Sigmoid colon (tissue), 7 donors: ENCODE measurements around the gene CDIP1. TPM values are rescaled to one million over a fixed set of nuclear protein-coding genes. Genes with fewer than 3 reads are reported as not detected.

Experiments
- DNase-seq: peaks from one replicate; pipeline ENCODE4 v3.0.0-alpha.2; 2019
- H3K27ac ChIP-seq, 4 donors: fragments of 200-600 bp; sonication (generic); one replicate each; pipeline ENCODE4 v1.5.1; 2016 to 2019; ENCODE audit warnings: mild to moderate bottlenecking in 1 of 4
- H3K27me3 ChIP-seq, 3 donors: fragments of 200-600 bp; sonication (generic); one replicate each; pipeline ENCODE4 v1.5.1; 2019; ENCODE audit warnings: mild to moderate bottlenecking in 1 of 3
- H3K36me3 ChIP-seq, 4 donors: fragments of 200-600 bp; sonication (generic); one replicate each; pipeline ENCODE4 v1.5.1; 2016 to 2019
- H3K4me1 ChIP-seq, 4 donors: fragments of 200-600 bp; sonication (generic); one replicate each; pipeline ENCODE4 v1.5.1; 2017 to 2019
- H3K4me3 ChIP-seq, 4 donors: fragments of 200-600 bp; sonication (generic); one replicate each; pipeline ENCODE4 v1.5.1; 2017 to 2019; ENCODE audit warnings: mild to moderate bottlenecking in 2 of 4, moderate library complexity in 1 of 4
- H3K9me3 ChIP-seq, 4 donors: fragments of 200-600 bp in 3 of 4; sonication (generic) in 3 of 4; one replicate each; pipeline versions ENCODE4 v1.5.1 to v1.6.1; 2013 to 2019
- EP300 ChIP-seq, 4 donors: sonication (generic); formaldehyde crosslinking; IDR thresholded peaks; one replicate each; pipeline ENCODE4 v1.6.1; 2017; ENCODE audit warnings: antibody characterized with exemption in 4 of 4
- POLR2A ChIP-seq, 2 donors: fragments of 450-650 bp; IDR thresholded peaks; one replicate each; pipeline ENCODE4 v1.6.1; 2016; ENCODE audit warnings: antibody characterized with exemption in 2 of 2, mild to moderate bottlenecking in 2 of 2, moderate library complexity in 2 of 2
- POLR2AphosphoS5 ChIP-seq, 4 donors: sonication (generic); formaldehyde crosslinking; IDR thresholded peaks; one replicate each; pipeline ENCODE4 v1.6.1; 2017; ENCODE audit warnings: antibody characterized with exemption in 4 of 4
- WGBS, 2 donors: extraction: QIAGEN DNeasy Blood & Tissue Kit; methylation state at CpG; one replicate each; pipeline ENCODE4 v1.1.7; 2013; 5-methylcytosine and 5-hydroxymethylcytosine counted together
- intact Hi-C: fragments of 100-400 bp; cut with DNase I; formaldehyde crosslinking; loops from one replicate; pipeline ENCODE4 v1.15.1; 2023
- polyA plus RNA-seq, 3 donors: library from polyadenylated mRNA; stranded (reverse); fragments of 200-250 nt; gene quantifications; one replicate each; pipeline ENCODE4 v1.2.3, GENCODE V29; 2013
- total RNA-seq, 4 donors: library from RNA; depleted of rRNA; stranded (reverse); fragments of >200 nt; gene quantifications; one replicate each; pipeline ENCODE4 v1.1.0, GENCODE V29; 2016
- TF ChIP-seq, protein P1 (sequence below), 4 experiments: fragments of 450-650 bp in 3 of 4; fragments of 200-600 bp in 1 of 4; IDR thresholded peaks; one replicate each; pipeline ENCODE4 v1.5.1; 2016 to 2019; ENCODE audit warnings: antibody characterized with exemption in 4 of 4, mild to moderate bottlenecking in 3 of 4, moderate library complexity in 2 of 4
- donor health status: healthy with polysubstance abuse.
- donor health status: Bipolar disorder and iron deficiency.
- donor health status: healthy.

The CDIP1 gene
- total and polyA plus RNA-seq, 7 donors = 10.8 to 22.4 (median 16.1) TPM

DNA sequence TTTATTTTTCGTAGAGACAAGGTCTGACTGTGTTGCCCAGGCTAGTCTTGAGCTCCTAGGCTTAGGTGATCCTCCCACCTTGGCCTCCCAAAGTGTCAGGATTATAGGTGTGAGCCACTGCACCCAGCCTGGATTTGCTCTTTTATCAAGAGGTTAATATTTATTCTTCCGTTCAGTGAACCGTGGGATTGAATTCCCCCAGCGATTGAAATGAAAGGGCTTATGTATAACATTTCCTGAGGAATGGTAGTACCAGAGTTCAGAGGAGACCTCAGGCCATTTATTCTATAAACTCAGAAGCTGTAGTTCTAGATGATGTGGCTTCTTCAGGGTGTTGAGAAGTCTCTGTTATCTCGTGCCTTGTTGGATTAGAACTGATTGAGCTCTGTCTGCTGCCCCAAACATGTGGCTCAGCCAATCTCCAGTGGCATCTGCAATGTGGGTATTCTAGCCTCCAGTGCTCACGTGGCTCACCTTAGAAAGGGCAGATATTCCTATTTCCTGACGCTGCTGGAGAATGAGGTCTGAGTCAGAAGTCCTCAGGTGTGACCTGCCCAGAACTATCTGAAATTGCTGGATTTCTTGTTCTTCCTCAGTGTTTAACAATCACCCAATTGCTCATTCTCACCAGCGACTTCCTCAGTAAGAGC is 39.9 kb downstream of the CDIP1 start:
- H3K4me3 ChIP-seq = no peak overlapping the region

DNA sequence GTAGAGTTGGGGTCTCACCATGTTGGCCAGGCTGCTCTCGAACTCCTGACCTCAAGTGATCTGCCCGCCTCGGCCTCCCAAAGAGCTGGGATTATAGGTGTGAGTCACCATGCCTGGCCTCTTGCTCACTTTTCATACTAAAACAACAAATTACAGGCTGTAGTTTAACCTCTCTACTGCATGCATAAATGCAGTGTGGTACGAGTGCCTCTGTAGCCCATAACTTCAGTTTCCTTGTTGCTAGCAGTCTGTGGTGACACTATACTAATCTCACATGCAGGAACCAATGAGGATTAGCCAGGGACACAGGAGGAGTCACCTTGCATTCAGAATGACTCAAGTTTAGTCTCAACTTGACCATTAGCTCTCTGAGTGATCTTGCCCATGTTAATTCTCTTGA is 42.3 kb downstream of the CDIP1 start:
- no peaks in the 10 kb centered on the region for H3K27me3 ChIP-seq
- no peak for TF ChIP-seq EP300 (IDR thresholded peaks at IDR 0.05)
- TF ChIP-seq POLR2A (IDR thresholded peaks at IDR 0.05) = no peak
- TF ChIP-seq POLR2AphosphoS5 (IDR thresholded peaks at IDR 0.05) = no peak
- TF ChIP-seq, protein P1, sequence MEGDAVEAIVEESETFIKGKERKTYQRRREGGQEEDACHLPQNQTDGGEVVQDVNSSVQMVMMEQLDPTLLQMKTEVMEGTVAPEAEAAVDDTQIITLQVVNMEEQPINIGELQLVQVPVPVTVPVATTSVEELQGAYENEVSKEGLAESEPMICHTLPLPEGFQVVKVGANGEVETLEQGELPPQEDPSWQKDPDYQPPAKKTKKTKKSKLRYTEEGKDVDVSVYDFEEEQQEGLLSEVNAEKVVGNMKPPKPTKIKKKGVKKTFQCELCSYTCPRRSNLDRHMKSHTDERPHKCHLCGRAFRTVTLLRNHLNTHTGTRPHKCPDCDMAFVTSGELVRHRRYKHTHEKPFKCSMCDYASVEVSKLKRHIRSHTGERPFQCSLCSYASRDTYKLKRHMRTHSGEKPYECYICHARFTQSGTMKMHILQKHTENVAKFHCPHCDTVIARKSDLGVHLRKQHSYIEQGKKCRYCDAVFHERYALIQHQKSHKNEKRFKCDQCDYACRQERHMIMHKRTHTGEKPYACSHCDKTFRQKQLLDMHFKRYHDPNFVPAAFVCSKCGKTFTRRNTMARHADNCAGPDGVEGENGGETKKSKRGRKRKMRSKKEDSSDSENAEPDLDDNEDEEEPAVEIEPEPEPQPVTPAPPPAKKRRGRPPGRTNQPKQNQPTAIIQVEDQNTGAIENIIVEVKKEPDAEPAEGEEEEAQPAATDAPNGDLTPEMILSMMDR (IDR thresholded peaks at IDR 0.05) = no peak
- DNase-seq = no peak
- H3K4me1 ChIP-seq = peaks cover 0 to 30% (median 16%) of the 10 kb centered on the region in 4 donors
- WGBS, 2 donors = 87% methylated on average over 4 of the region's 4 CpGs
- peaks cover 0 to 4% (median 0%) of the 10 kb centered on the region in 4 donors for H3K36me3 ChIP-seq
- no peaks in the 10 kb centered on the region for H3K9me3 ChIP-seq
- no peak overlapping the region for H3K27ac ChIP-seq
- no peak overlapping the region for H3K4me3 ChIP-seq
- intact Hi-C loops = no loop called here

More for the DNA sequence above, 39.9 kb downstream of the CDIP1 start:
- Histone ChIP-seq H3K9me3 (no peaks in the 10 kb centered on the region), H3K36me3 (peaks cover 0 to 4% (median 0%) of the 10 kb centered on the region in 4 donors), H3K4me1 (peaks cover 0 to 38% (median 24%) of the 10 kb centered on the region in 4 donors), H3K27ac (no peak overlapping the region), H3K27me3 (no peaks in the 10 kb centered on the region)
- DNase-seq = no peak
- TF ChIP-seq, protein P1 (IDR thresholded peaks at IDR 0.05) = no peak
- no peak for TF ChIP-seq POLR2A (IDR thresholded peaks at IDR 0.05)
- no peak for TF ChIP-seq POLR2AphosphoS5 (IDR thresholded peaks at IDR 0.05)
- TF ChIP-seq EP300 (IDR thresholded peaks at IDR 0.05) = no peak
- intact Hi-C loops = no loop called here
- 83 to 88% methylated on average over 8 of the region's 8 CpGs for WGBS, 2 donors

DNA sequence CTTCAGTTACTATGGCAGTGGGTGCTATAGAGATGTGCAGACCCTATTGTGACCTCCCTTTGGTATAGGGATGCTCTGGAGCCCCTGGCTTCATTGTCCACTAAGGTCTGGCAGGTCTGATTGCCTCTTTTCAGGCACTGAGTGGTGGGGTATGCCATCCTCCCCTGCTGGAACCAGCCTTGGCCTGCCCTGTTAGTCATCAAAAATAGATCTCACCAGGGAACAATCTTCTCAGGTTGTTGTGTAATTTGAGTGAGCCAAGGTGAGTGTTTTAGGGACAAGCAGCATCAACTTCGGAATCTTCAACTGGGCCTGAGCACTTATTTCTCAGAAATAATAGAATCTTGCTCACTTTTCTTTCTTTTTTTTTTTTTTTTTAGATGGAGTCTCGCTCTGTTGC is 42.8 kb downstream of the CDIP1 start:
- TF ChIP-seq, protein P1 (IDR thresholded peaks at IDR 0.05) = no peak
- 96 to 98% methylated on average over 2 of the region's 2 CpGs for WGBS, 2 donors
- Histone ChIP-seq H3K36me3 (peaks cover 0 to 4% (median 0%) of the 10 kb centered on the region in 4 donors), H3K4me3 (no peak overlapping the region), H3K27ac (no peak overlapping the region), H3K9me3 (no peaks in the 10 kb centered on the region), H3K27me3 (no peaks in the 10 kb centered on the region), H3K4me1 (peaks cover 0 to 25% (median 11%) of the 10 kb centered on the region in 4 donors)
- intact Hi-C loops = no loop called here
- DNase-seq = no peak

DNA sequence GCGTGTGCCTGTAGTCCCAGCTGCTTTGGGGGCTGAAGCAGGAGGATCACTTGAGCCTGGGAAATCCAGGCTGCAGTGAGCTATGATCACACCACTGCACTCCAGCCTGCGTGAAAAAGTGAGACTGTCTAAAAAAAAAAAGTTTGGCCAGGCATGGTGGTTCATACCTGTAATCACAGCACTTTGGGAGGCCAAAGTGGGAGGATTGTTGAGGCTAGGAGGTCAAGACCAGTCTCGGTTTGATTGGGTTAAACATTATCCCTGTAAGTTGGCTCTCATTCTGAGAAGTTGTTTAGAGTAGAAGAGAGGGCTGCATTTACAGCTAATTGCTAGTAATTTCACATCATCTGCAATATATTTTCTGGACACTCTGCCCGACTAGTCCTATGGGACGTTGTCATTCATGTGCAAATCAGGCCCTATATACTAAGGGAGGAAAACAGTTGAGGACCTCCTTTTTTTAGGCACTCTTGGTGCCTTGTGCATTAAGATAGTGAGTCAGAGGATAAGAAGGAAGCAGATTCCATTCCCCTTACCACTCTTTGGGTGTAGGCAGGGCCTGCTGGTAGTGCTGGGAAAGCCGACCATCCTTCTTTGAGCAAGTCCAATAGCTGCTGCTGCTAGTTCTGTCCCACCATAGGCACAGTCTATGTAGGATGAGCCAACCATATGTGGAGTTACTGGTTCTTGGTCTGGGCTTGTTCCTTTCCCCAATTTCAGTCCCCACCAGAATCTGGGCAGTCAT is 43.7 kb downstream of the CDIP1 start:
- Histone ChIP-seq H3K27me3 (no peaks in the 10 kb centered on the region), H3K4me3 (no peak overlapping the region), H3K27ac (no peak overlapping the region), H3K36me3 (peaks cover 0 to 4% (median 0%) of the 10 kb centered on the region in 4 donors), H3K4me1 (peaks cover 0 to 17% (median 3%) of the 10 kb centered on the region in 4 donors), H3K9me3 (no peaks in the 10 kb centered on the region)
- no peak for DNase-seq
- TF ChIP-seq, protein P1 (IDR thresholded peaks at IDR 0.05) = no peak
- TF ChIP-seq EP300 (IDR thresholded peaks at IDR 0.05) (no peak), POLR2AphosphoS5 (IDR thresholded peaks at IDR 0.05) (no peak)
- intact Hi-C loops = no loop called here
- WGBS, 2 donors = 75 to 90% methylated on average over 6 of the region's 6 CpGs
